HT-29 (cell line): ENCODE data around the gene MYO1A. TPM values are rescaled to one million over a fixed set of nuclear protein-coding genes. Genes with fewer than 3 reads are reported as not detected.
A peak's percentile ranks its signal among the peaks of the same experiment; 100 is the strongest.
"Not testable (repeated sequence)": the region's sequence is repeated elsewhere in the genome, so short reads cannot be mapped to it uniquely, and the experiment has no call there.

Experiments used
- DNase-seq: peaks from one replicate; pipeline ENCODE4 v3.0.0-alpha.2; 2015; ENCODE audit warnings: low spot score
- total RNA-seq: library from RNA; depleted of rRNA; stranded (reverse); fragments of >200 nt; shearing (Covaris generic); gene quantifications from 2 replicates; pipeline ENCODE4 v1.2.3, GENCODE V29; 2014

Gene MYO1A
- total RNA-seq, 1 experiment from 2014 or later = 1.8 TPM

DNA sequence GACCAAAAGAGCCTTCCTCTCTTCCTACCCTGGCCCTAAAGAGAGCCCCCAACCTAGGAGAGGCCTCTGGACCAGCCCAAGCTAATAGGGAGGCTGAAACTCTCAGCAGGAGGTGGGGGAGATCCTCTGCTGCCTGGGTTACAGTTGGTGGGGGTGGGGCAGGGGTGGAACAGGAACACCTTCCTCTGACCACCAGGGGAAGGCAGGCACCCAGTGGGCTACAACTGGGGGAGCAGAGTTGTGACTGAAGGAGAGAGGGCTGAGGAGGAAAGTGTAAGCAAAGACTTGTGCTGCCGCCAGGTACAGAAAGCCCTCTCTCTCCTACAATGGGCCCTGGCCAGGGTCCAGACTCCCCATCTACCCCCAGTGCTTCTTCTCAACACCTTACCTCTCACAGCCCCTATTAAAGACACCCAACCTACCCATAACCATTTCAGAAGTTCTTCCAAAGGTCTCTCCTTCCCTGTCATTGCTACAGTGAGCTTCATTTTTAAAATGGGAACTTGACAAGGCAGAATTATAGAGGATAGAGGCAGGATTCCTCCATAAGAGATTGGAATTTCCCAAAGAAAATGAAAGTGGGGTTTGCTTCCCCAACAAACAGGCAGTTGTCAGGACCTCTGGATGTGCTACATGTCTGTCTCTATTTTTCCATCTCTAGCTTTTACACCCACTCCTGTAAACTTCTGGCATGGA lies 1.4 kb downstream of the MYO1A start:
- no peak for DNase-seq

DNA sequence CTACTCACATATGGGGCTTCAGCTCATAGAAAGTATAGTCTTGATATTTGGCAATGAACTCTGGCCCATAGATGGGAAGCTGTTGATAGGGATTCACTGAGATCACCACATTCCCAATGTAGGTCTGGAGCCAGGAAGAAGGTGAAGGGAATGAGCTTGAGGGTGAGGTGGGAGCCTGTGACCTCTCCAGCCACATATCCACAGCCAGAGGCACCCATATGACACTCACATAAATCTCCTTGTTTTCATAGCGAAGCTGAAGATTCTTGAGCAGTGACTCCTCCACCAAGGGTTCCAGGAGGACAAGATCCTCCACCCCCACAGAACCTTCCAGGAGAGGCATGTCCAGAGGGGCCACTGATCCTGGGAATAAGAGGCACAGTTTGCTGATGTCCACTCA lies 1.9 kb downstream of the MYO1A start:
- no peak for DNase-seq

DNA sequence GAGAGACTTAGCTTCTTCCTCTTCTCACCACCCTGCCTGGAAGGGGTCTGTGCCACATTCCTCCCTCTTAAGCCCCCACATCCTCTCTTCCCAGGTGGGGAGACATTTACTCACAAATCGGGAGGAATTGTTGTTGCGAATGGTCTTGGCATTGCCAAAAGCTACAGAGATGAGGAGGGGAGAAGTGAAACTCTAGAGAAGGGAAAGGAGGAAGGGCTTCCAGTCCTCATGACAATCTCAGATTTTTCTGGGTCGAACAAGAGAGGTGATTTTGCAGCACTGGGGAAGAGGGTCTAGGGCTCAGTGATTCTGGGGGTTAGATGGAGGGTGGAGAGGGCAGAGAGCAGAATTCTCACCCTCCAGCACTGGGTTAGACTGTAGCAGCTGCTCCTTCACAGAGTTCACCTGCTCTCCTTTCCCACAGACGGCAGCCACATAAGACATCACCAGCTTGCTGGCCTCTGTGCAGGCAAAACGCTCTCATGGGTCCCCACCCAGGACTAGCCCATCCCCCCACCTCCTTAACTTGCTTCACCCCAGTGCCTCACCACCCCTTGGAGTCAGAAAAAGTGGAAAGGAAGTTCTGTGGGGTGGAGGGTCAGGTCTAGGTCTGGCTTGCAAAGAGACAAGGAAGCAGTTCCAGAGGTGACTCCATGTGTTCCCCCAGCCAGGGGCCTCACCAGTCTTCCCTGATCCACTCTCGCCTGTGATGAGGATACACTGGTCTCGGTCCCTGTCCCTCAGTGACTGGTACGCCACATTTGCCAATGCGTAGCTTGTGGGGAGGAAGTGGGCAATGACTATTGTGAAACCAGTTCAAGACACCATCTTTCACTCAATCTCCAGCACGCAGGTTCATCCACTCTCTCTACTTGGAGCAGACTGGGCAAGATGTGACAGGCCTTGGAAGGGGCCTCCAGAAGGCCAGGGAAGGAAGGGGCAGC lies 2.7 kb downstream of the MYO1A start:
- DNase-seq = no peak

DNA sequence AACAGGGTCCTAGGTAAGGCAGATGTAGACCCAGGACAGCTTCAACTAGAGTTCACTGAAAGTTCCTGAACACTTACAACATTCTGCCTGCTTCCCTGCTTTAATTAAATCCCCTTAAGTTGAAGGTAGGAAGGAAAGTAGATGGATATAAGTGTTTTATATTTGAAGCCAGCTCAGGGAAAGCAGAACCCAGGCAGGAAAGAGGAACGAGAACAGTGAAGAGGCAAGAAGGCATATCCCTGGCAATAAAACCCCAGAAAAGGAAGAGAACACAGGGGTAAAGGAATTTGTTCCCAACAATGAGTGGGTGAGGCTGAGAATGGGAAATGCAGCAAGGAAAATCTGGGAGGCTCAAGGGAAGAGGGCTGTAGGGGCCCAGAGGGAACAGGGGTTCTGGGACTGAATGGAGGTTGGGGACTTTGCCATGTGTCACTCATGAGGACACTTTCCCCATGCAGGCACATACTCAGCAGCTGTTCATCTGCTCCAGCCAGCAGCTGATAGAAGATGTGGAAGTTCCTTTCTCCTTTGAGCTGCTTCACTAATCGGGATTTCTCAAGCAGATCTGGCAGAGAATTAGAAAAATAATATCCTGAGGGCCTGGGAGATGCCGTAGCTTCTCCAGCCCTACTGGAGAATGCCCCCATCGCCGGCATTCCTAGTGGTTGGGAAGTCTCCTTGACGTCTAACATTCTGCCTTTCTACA lies 3.7 kb downstream of the MYO1A start:
- DNase-seq = no peak

DNA sequence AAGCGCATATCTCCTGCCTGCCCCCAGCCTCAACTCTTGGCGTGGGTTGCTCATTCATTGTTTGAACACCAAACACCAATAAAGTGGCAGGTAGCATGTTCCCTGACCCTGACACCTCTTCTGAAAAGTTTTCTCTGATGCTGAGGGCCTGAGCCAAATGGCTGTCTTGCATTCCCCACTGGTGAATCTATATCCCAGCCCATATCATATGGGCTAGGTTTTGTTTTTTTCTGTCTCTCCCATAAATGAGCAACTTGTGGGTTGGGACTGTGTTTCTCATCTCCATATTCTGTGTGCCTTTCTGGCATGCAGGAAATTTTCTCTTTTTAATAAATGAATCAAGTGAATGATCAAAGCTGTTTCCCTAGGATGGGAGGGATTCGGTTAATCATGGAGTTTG lies 5.0 kb downstream of the MYO1A start:
- DNase-seq = no peak

DNA sequence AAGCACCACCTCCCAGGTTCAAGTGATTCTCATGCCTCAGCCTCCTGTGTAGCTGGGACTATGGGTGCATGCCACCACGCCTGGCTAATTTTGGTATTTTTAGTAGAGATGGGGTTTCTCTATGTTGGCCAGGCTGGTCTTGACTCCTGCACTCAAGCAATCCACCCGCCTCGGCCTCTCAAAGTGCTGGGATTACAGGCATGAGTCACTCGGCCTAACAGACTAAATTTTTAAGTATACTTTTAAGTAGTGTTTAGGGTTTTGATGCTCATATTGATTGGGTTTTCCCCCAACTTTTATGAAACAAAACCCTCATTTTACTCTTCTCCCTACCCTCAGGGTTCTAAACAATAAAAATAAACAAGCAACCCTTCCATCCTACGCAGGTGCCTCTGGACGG lies 5.5 kb downstream of the MYO1A start:
- no peak for DNase-seq

DNA sequence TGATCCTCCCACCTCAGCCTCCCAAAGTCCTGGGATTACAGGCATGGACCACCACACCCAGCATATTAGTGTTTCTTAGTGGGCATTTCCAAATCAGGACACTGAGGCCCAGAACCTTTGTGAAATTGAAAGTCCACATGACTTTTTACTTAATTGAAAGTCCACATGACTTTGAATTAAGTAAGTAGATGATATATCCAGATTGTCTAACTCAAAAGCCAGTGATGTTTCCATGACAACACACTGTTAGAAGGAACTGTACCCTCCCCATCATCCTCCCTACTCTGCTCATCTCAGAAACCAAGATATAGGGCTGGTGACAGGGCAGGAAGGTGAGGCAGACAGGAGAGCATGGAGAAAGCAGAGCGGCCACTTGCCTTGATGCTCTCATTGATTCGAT lies 7.2 kb downstream of the MYO1A start:
- DNase-seq = no peak

DNA sequence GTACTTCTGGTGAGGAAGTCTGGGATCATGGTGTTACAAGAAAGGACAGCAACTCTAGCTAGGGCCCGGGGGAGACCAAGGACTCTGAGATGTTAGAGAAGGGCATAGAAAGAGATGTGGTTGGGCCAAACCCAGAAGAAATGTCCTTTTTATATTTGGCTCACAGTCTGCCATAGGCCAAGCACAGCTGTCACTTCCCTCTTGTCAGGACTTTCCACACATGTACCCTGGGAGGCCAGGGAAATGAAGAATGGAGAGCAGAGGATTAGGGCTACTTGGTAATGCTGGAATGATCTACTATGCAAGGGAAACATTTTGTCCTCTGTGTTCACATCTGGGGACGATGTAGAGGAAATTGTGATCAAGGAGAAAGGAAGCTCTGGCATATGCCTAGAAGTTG lies 9.2 kb downstream of the MYO1A start:
- DNase-seq = no peak

DNA sequence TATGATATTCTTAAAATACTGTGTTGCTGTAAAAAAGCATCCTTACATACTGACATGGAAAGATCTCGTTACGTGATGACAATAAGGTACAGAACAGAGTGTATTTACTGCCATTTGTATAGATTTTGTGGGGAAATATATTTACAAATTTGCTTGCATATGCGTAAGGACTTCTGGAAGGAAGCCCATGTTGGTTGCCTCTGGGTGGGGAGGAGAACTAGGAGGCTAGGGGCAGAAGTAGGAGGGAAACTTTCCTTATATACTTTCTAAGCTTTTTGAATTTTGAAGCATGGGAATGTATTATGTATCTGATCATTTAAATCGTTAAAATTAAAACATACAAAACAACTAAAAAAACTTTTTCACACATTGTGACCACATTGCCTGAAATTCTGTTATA lies 9.7 kb downstream of the MYO1A start:
- DNase-seq = no peak

DNA sequence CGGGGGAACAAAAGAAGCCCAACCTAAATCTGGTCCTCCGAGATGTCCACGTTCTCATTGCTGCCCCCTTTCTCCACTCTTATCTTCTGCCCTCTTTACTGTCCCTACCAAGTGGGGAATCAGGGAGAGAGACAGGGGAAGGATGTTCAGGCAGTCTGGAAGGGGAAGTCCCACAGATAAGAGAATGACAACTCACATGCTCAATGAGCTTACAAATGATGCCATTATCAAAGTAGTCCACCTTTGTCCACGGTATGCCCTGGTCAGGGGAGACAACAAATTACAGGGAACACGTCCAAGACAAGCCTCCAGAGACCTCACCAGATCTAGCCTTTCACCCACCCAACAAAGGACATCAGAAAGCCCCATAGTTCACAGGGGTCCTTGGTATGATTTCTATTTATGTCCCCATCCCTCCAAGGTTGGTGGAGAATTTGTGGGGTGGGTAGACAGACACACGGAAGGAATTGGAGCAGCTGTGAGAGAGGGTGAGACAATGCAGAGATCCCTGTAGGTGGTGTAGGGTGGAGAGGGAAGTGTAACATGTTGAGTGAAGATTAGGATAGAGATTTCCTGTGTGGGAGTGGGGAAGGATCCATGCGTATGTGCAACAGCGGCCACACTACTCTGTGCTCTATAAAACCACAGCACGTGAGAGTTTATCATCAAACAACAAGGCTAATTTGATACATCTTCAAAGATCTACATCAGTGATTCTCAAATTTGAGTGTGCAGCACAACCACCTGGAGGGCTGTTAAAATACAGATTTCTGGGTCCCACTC lies 10.7 kb downstream of the MYO1A start:
- DNase-seq = no peak

DNA sequence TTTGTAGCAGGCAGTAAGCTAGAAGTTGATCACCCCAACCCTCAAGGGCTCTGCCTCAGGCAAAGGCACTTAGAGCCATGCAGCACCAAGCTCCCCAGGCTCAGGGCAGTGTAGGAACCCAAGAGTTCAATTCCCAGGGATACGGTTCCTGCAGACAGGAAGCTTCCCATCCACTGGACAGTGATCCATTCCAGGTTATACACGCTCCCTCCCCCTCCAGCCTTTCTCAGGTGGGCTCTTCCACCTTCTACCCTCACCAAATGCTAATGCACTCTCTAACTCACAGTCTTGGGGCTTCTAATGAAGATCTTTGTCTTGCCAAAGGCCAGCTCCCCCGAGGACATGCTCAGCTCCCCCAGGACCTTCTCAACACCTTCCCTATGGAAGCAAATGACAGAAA lies 12.7 kb downstream of the MYO1A start:
- no peak for DNase-seq

DNA sequence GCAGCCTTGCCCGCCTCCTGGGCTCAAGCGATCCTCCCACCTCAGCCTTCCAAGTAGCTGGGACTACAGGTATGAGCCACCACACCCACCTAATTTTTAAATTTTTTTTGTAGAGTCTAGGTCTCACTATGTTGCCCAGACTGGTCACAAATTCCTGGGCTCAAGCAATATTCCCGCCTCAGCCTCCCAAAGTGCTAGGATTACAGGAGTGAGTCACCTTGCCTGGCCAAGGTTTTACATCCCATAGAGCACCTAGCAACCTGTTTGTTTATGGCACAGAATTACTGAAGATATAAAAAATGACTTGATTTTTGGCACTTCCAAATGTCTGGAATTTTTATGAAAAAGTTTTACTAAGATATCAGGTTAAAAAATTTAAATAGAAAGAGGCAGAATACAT lies 16.5 kb downstream of the MYO1A start:
- no peak for DNase-seq

DNA sequence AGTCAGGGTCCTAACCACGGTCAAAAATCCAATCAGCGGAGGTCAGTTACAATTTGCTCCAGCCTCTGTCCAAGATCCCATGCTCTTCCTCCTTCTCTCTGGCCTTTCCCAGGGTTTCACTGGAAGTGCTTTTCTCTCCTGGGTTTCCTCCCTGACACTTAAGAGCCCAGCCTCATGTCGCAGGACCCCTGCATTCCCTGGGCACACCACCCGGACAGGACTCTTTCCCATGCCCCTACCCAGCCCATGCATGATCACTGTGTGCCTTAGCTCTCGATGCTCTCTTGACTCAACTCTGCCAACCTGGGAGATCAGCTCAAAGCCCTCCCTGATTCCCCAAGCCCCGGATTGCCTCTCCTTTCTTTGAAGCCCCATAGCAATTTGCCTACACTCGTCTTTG lies 18.1 kb downstream of the MYO1A start:
- DNase-seq = no peak

DNA sequence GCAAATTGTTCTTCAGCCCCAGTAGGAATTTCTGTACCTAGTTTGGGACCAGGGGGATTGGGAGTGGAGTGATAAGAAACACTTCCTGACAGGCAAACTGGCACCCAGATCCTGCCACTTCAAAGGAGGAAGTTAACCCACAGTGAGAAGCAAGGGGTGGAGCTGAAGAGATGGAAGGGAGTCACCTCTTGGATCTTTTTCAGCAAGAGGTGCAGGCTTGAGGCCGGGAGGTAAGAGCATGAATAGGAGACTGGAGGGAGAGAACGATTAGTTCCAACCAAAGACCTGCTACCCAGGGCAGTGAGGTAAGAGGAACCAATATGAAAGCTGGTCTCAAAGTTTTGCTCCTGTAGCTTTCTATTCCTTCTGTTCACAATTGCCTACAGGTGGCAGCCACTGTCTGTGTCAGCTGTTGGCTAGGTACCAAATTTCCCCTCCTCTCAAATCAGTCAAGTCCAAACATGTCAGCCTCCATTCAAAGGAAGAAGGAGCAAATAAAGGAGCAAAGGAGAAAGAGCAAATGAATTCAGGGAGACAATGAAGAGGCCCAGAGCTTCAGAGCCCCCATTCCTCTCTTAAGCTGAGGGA lies 18.7 kb downstream of the MYO1A start:
- DNase-seq = peak; percentile 23

DNA sequence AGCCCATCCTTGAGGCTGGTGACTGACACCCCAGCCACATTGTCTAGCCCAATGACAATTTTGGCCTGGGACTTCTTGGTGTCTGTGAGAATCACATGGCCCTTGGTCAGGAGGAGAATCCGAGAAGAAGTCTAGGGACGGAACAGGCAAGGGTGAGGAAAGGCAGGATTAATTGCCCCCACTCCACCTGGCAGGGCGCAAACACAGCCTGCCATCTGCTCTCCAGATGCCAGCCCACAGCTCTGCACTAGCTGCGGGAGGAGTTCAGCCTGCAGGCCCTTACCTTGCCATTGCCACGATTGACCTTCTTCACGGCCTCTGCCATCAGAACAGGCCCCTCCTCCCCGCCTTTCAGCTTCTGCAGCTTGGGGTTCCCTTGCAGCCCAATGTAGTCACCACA lies 20.5 kb downstream of the MYO1A start:
- no peak for DNase-seq

DNA sequence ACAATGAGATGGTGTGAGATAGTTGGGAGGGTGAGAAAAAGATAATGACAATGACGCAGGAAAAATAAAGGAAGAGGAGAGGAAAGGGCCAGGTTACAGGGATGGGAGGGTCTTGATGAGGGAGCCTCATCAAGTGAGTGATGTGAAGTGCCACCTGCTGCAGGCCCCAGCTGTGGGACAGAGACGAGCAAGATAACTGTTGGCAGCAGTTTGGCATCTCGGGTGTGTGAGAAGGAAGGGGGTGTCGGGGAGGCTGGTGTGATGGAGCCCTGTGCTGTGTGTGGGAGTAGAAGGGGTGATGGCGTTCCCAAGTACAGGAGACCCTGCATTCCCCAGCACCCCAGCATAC lies 22.1 kb downstream of the MYO1A start:
- no peak for DNase-seq

DNA sequence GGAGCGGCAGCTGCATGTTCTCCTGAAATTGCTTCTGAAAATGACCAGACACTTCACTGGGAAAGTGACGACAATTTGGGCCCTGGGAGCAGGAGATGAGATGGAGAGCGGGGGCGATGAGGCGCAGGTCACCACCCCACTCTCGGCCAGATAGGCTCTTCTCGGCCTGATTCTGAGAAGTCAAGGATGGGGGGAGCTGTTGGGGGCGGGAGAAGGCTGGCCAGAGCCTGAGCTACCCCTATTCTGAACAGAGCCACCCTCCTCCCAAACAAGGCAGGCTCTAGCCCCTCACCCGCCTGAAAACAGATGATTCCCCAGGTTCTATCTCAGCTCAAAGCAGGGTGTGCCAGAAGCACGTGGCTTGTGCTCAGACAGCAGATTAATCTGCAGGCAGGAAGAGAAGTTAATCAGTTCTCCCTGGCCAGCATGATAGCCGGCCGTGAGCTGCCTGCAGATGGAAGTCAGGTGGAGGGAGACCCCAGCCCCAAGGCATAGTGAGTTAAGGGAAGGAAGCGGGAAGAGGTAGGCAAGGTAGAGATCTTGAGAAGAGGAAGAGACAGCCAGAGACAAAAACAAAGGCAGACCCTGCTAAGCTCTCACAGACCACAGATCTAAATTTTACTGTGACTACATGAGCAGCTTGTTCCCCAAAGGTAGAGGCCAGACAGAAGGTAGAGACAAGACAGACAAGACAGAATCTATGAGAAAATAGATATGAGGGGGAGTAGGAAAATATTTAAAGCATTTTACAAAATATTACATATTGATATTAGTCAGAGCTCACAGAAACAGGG lies 22.7 kb downstream of the MYO1A start:
- DNase-seq = no peak

DNA sequence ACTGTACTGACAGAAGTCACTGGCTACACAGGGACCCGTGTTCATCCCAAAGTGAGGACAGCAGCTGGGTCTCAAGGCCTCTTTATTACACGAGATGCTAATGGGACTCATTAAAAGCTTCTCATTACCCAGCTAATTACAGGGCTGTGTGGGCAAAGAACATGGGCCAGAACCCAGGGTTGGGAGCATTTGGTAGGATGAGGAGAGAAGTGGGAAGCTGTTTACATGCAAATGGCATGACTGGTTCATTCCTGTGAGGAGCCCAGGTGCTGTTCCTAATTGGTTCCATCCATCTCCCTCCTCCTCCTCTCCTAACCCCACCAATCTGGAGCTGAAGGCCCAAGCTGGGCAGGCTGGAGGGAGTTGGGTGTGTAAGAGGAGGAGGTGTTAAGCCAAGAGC lies 24.7 kb downstream of the MYO1A start:
- no peak for DNase-seq

DNA sequence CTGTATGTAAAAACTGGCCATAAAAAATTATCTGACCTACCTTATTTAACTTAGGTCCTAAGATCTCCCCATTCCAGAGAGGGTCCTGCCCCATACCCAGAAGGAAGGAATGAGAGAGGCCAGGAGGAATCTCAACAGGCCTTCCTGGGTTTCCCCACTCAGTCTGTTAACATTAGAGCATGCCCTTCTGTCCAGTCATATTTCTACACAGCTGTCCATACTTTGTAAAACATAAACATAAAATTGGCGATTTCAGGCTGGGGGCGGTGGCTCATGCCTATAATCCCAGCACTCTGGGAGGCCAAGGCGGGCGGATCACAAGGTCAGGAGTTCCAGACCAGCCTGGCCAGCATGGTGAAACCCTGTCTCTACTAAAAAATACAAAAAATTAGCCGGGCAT lies 27.6 kb downstream of the MYO1A start:
- DNase-seq = not testable (repeated sequence)

DNA sequence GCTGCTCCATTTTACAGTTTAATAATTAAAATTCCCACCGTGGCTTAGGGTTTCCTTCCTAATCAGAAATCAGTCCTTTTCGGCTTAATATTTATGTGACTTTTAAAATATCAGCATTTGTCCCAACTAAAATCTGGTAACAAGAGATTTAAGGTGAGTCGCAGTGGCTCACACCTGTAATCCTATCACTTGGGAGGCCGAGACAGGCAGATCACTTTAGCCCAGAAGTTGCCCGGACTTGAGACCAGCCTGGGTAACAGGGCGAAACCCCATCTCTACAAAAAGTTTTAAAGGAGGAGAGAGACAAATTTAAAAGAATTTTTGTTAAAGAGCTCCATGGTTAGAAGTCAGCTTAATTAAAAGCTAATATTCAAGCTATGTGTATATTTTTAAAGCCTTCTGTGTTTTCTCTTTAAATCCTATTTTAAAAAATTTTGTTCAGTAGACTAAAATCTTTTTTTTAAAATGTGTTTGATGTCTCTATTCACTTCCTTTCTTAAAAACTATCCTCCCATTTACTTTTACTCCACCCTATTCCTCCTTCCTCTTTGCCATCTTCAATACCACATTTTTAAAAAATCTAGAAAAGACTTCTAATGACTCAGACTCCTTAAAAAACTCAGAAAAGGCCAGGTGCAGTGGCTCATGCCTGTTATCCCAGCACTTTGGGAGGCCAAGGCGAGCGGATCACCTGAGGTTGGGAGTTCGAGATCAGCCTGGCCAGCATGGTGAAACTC lies 29.8 kb downstream of the MYO1A start:
- DNase-seq = no peak
